ENCODE data around the gene RIMKLB. TPM values are rescaled to one million over a fixed set of nuclear protein-coding genes. Genes with fewer than 3 reads are reported as not detected.

RIMKLB gene
- total and polyA plus RNA-seq, 2 of the 8 experiments (the other 6 are each of a cell fraction or from before 2014, with no cell fraction given) = 37.8 to 78.2 TPM

- Histone ChIP-seq H3K79me2 (ENCODE audit: control insufficient read depth in 1 of 2, insufficient read depth in 2 of 2, low read length in 2 of 2) (no peaks in the 10 kb centered on the region), H2AFZ (ENCODE audit: low read length) (no peak overlapping the region), H2BK5ac (ENCODE audit: low read depth, low read length) (no peak overlapping the region), H3K36me3 (ENCODE audit: control insufficient read depth in 2 of 4, insufficient read depth in 4 of 4, low read length in 3 of 4) (no peaks in the 10 kb centered on the region), H4K20me1 (replicated peaks in 1 of 2; ENCODE audit: control insufficient read depth in 1 of 2, insufficient read depth in 2 of 2, low read length in 2 of 2) (no peaks in the 10 kb centered on the region), H3K27ac (ENCODE audit: low read depth, low read length) (no peak overlapping the region), H4K91ac (replicated peaks; ENCODE audit: insufficient read length, low read length) (no peak overlapping the region), H3K4me1 (replicated peaks in 1 of 4; ENCODE audit: control insufficient read depth in 3 of 4, insufficient read depth in 4 of 4, low read length in 3 of 4) (peaks cover 6 to 25% (median 14%) of the 10 kb centered on the region in 4 experiments), H2BK120ac (replicated peaks; ENCODE audit: low read depth, low read length) (no peak overlapping the region), H2BK20ac (ENCODE audit: low read length) (no peak overlapping the region), H2BK15ac (ENCODE audit: low read length) (no peak overlapping the region), H4K8ac (ENCODE audit: extremely low read depth, insufficient read depth, low read length) (no peak overlapping the region), H3K23me2 (ENCODE audit: low read depth, low read length) (no peaks in the 10 kb centered on the region), H3K79me1 (ENCODE audit: low read depth, low read length) (no peaks in the 10 kb centered on the region), H3K4me3 (ENCODE audit: extremely low read depth in 1 of 4, insufficient read depth in 2 of 4, low read depth in 3 of 4, low read length in 4 of 4) (no peak overlapping the region), H2AK5ac (ENCODE audit: low read depth, low read length) (no peak overlapping the region), H3K56ac (replicated peaks; ENCODE audit: insufficient read length, low read depth, low read length) (no peak overlapping the region), H3K23ac (ENCODE audit: insufficient read length) (no peak overlapping the region), H3K4me2 (ENCODE audit: insufficient read depth in 1 of 2, low read depth in 2 of 2, low read length in 2 of 2) (no peak overlapping the region), H2BK12ac (ENCODE audit: low read depth, low read length) (no peak overlapping the region), H3K9me3 (ENCODE audit: insufficient read depth in 2 of 2, low read depth in 1 of 2, low read length in 1 of 2) (no peaks in the 10 kb centered on the region), H3K27me3 (replicated peaks in 1 of 4; ENCODE audit: control insufficient read depth in 3 of 4, extremely low read depth in 1 of 4, insufficient read depth in 3 of 4, low read length in 3 of 4) (no peaks in the 10 kb centered on the region), H3K14ac (ENCODE audit: insufficient read length) (no peak overlapping the region), H4K5ac (ENCODE audit: insufficient read length, low read depth, low read length) (no peak overlapping the region), H3K9ac (replicated peaks in 1 of 4; ENCODE audit: extremely low read depth in 1 of 4, low read depth in 3 of 4, low read length in 3 of 4) (no peak overlapping the region), H3K4ac (replicated peaks; ENCODE audit: insufficient read length, low read depth, low read length) (no peak overlapping the region), H3K18ac (ENCODE audit: extremely low read depth, low read length) (no peak overlapping the region)
- POLR2A ChIA-PET (ENCODE audit: partially characterized antibody) = no interaction called here
- CTCF ChIA-PET (ENCODE audit: partially characterized antibody) = interaction anchor here (1.0 to 4.2 kb wide), 10 partner anchors 12 to 366 kb away, joined by 3 to 25 read pairs (median 5); partner anchors contain the start of gene RIMKLB
- DNase-seq (ENCODE audit: low read depth in 1 of 2, low spot score in 2 of 2) (no peak), FAIRE-seq (no peak)
- WGBS, 2 experiments (ENCODE audit: extremely low coverage in 1 of 2, insufficient coverage in 1 of 2, insufficient read length in 1 of 2, insufficient replicate concordance in 2 of 2, low coverage in 1 of 2, low lambda C conversion rate in 2 of 2, missing lambda C conversion rate in 1 of 2) = 91% methylated on average over 2 of the region's 2 CpGs; no CpG with 5 or more reads in 1 of the 2 experiments
- TF ChIP-seq RXRA (IDR thresholded peaks at IDR 0.05; ENCODE audit: insufficient read depth, low read depth, low read length) (no peak), TCF12 (IDR thresholded peaks at IDR 0.05; ENCODE audit: low read depth, low read length) (no peak), SUZ12 (IDR thresholded peaks at IDR 0.05; ENCODE audit: low read length) (no peak), ATF2 (IDR thresholded peaks at IDR 0.05; ENCODE audit: low read length) (no peak), CEBPB (IDR thresholded peaks at IDR 0.05; ENCODE audit: low read depth, low read length) (no peak), GABPA (IDR thresholded peaks at IDR 0.05; ENCODE audit: borderline replicate concordance, insufficient read depth, low read length) (no peak), RAD21 (IDR thresholded peaks at IDR 0.05 in 1 of 2, conservative IDR thresholded peaks at IDR 0.05 in 1 of 2; ENCODE audit: low read depth in 2 of 2, low read length in 2 of 2) (no peak), CTCF (IDR thresholded peaks at IDR 0.05; ENCODE audit: control extremely low read depth in 1 of 3, insufficient read depth in 1 of 3, low read depth in 1 of 3, low read length in 3 of 3) (no peak), MAFK (IDR thresholded peaks at IDR 0.05; ENCODE audit: low read depth, low read length) (no peak), HDAC6 (IDR thresholded peaks at IDR 0.05; ENCODE audit: low read depth, low read length) (no peak)
These were observed 12.7 kb upstream of the RIMKLB start for GRCh38 chr12:8685051-8685450.

Measured in H1 (cell line).